GM12878 (cell line): ENCODE measurements around the gene RADIL. TPM values are rescaled to one million over a fixed set of nuclear protein-coding genes. Genes with fewer than 3 reads are reported as not detected.

Experiments used
- ATAC-seq: fragments of 200-7000 bp; cut with Tn5 transposase; 3 replicates; pipeline ENCODE4 v1.9.1; 2020; ENCODE audit warnings: mild to moderate bottlenecking, moderate library complexity
- BruUV-seq: library from RNA; stranded (reverse); fragments of 400-500 nt; replicated peaks from 2 replicates; lab custom pipeline; 2021; lab: Mats Ljungman, UMichigan
- CTCF ChIA-PET: fragments of 300-600 bp; sonication (Branson Sonifier 250); formaldehyde crosslinking; extraction: SDS; loops from one replicate; lab custom pipeline; 2021; ENCODE audit warnings: inconsistent platforms; lab: Yijun Ruan, JAX
- POLR2A ChIA-PET: fragments of 350-600 bp; formaldehyde crosslinking; extraction: SDS; loops from one replicate; lab custom pipeline; 2021; ENCODE audit warnings: inconsistent platforms; lab: Charles Lee
- RAD21 ChIA-PET: fragments of 300-600 bp; sonication (Branson Sonifier 250); formaldehyde crosslinking; loops from one replicate; lab custom pipeline; 2023; ENCODE audit warnings: antibody characterized with exemption; ENCODE audit not compliant: unreplicated experiment; lab: Charles Lee
- SMC1A ChIA-PET: fragments of 300-600 bp; sonication (Branson Sonifier 250); formaldehyde crosslinking; loops from one replicate; lab custom pipeline; 2023; ENCODE audit not compliant: unreplicated experiment, uncharacterized antibody; lab: Charles Lee
- DNase-seq: peaks from one replicate; pipeline ENCODE4 v3.0.0-alpha.2; 2011; ENCODE audit warnings: low read depth, low spot score
- FAIRE-seq: peaks from 3 replicates; lab custom pipeline; 2011; peaks lifted over from hg19 to GRCh38; lab: Jason Lieb, UNC
- H2AFZ ChIP-seq: 2 replicates; pipeline ENCODE4 v1.6.0; 2011; ENCODE audit warnings: low read depth, low read length, control low read depth; ENCODE audit not compliant: control insufficient read depth
- H3K27ac ChIP-seq: 2 replicates; pipeline ENCODE4 v1.5.1; 2011; ENCODE audit warnings: control low read depth; ENCODE audit not compliant: control insufficient read depth, insufficient read depth
- H3K27me3 ChIP-seq, 2 experiments: replicated peaks in 1 of 2; 2 replicates each; pipeline versions ENCODE4 v1.6.0 to v1.6.1; 2011; ENCODE audit warnings: low read length in 1 of 2; ENCODE audit not compliant: control insufficient read depth in 2 of 2, insufficient read depth in 2 of 2
- H3K36me3 ChIP-seq, 2 experiments: 2 replicates each; pipeline ENCODE4 v1.5.1; 2011; ENCODE audit warnings: low read length in 1 of 2; ENCODE audit not compliant: control insufficient read depth in 2 of 2, insufficient read depth in 2 of 2
- H3K4me1 ChIP-seq: 2 replicates; pipeline ENCODE4 v1.6.1; 2011; ENCODE audit warnings: mild to moderate bottlenecking, low read length, moderate library complexity, mixed read lengths; ENCODE audit not compliant: control insufficient read depth, insufficient read depth
- H3K4me2 ChIP-seq: 2 replicates; pipeline ENCODE4 v1.6.0; 2011; ENCODE audit warnings: control low read depth; ENCODE audit not compliant: control insufficient read depth, insufficient read depth
- H3K4me3 ChIP-seq: fragments of 200-600 bp; sonication (generic); 2 replicates; pipeline ENCODE4 v1.5.1; 2016
- H3K79me2 ChIP-seq: 2 replicates; pipeline ENCODE4 v1.6.0; 2011; ENCODE audit warnings: low read length; ENCODE audit not compliant: control insufficient read depth, insufficient read depth
- H3K9ac ChIP-seq: 2 replicates; pipeline ENCODE4 v1.8.0; 2011; ENCODE audit warnings: low read length, control low read depth, mixed read lengths; ENCODE audit not compliant: control insufficient read depth, insufficient read depth
- H3K9me3 ChIP-seq: replicated peaks from 3 replicates; pipeline ENCODE4 v1.5.1; 2011; ENCODE audit warnings: mild to moderate bottlenecking, low read length; ENCODE audit not compliant: control insufficient read depth, insufficient read depth
- H4K20me1 ChIP-seq: 2 replicates; pipeline ENCODE4 v1.6.0; 2011; ENCODE audit not compliant: control insufficient read depth, insufficient read depth
- WGBS: methylation state at CpG from one replicate; pipeline ENCODE4 v1.1.6; 2016; ENCODE audit warnings: low lambda C conversion rate; ENCODE audit not compliant: insufficient replicate concordance, insufficient coverage; ENCODE audit errors: missing lambda C conversion rate; 5-methylcytosine and 5-hydroxymethylcytosine counted together
- in situ Hi-C: fragments of 300-500 bp; cut with MboI; formaldehyde crosslinking; loops from 9 replicates; pipeline ENCODE4 v1.14.3; 2018; ENCODE audit warnings: mixed read lengths
- intact Hi-C: fragments of 100-400 bp; cut with micrococcal nuclease; formaldehyde crosslinking; loops from one replicate; pipeline ENCODE4 v1.14.2; 2022; ENCODE audit not compliant: unreplicated experiment
- polyA plus RNA-seq, 11 experiments: library from polyadenylated mRNA; depleted of rRNA in 4 of 11; unstranded in 6 of 11; stranded (reverse) in 5 of 11; fragments of >200 nt; fragmentation: Nextera tagmentation in 4 of 11; fragmentation: Illumina TruSeq in 1 of 11; extraction: Ambion mirVana in 4 of 11; extraction: Trizol in 1 of 11; gene quantifications; 1 replicate in 1 of 11; 2 replicates in 10 of 11; pipeline versions ENCODE4 v1.2.1 to v1.2.3, GENCODE V29; 2011 to 2016; ENCODE audit warnings: inconsistent platforms in 2 of 11, missing spikeins in 2 of 11, low read depth in 1 of 11
- total RNA-seq, 4 experiments: library from RNA; depleted of rRNA in 3 of 4; stranded (reverse); fragments of >200 nt in 3 of 4; fragmentation: Illumina TruSeq in 1 of 4; extraction: Trizol in 1 of 4; gene quantifications; 2 replicates each; pipeline versions ENCODE4 v1.2.1 to v1.2.3, GENCODE V29; 2013 to 2021
- TF ChIP-seq, protein P1 (sequence below): fragments of 450-650 bp; IDR thresholded peaks from 2 replicates; pipeline ENCODE4 v1.6.1; 2017; ENCODE audit warnings: borderline replicate concordance
- TF ChIP-seq, protein P2 (sequence below), 3 experiments: IDR thresholded peaks in 2 of 3; conservative IDR thresholded peaks in 1 of 3; 2 replicates each; pipeline ENCODE4 v1.5.1; 2011; ENCODE audit warnings: low read depth in 3 of 3, low read length in 3 of 3, mild to moderate bottlenecking in 3 of 3, control low read depth in 2 of 3, moderate library complexity in 2 of 3, inconsistent platforms in 1 of 3, mixed read lengths in 1 of 3; ENCODE audit not compliant: control insufficient read depth in 2 of 3, insufficient read depth in 1 of 3; ENCODE audit errors: extremely low read depth in 1 of 3

RADIL gene
- total and polyA plus RNA-seq, 10 of the 15 experiments (the other 5 are each of a cell fraction or from before 2014, with no cell fraction given), result 0.05 to 0.06 TPM; not detected in 8

DNA sequence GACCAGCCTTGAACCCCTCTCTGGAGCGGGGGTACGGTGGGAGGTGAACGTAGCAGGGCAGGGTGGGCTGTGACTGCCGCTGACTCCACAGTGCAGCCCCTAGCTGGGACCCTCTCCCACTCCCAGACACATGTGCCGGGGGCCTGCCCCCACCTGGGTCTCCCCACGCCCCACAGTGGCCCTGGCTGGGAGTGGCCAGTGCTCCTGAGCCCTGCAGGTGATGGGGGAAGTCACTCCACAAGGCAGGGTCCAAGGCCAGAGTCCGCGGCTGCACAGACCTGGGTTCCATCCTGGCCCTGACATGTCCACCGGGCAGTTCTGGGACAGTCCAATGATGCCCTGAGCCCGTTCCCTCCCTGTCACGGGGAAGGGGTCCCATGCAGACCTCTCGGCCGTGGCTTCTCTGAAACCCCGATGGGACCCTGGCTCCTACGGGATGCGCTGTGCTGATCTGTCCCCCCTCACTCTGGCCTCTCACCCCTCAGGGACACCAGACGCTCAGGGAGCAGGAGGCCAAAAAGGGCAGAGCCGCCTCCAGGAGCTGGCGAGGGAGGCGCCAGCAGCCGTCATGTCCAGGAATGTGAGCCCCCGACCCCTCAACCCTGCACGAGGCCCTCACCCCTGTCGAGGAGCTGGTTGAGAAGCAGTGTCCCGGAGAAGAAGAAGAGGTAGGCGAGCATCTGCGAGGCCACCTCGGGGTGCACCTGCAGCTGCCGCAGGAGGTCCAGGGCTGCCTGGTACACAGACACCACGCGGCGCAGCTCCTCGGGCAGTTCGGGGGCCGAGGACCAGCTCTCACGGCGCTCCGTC is 67.7 kb downstream of the RADIL start:
- TF ChIP-seq, protein P1, sequence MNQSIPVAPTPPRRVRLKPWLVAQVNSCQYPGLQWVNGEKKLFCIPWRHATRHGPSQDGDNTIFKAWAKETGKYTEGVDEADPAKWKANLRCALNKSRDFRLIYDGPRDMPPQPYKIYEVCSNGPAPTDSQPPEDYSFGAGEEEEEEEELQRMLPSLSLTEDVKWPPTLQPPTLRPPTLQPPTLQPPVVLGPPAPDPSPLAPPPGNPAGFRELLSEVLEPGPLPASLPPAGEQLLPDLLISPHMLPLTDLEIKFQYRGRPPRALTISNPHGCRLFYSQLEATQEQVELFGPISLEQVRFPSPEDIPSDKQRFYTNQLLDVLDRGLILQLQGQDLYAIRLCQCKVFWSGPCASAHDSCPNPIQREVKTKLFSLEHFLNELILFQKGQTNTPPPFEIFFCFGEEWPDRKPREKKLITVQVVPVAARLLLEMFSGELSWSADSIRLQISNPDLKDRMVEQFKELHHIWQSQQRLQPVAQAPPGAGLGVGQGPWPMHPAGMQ, result no peak
- TF ChIP-seq, protein P2, sequence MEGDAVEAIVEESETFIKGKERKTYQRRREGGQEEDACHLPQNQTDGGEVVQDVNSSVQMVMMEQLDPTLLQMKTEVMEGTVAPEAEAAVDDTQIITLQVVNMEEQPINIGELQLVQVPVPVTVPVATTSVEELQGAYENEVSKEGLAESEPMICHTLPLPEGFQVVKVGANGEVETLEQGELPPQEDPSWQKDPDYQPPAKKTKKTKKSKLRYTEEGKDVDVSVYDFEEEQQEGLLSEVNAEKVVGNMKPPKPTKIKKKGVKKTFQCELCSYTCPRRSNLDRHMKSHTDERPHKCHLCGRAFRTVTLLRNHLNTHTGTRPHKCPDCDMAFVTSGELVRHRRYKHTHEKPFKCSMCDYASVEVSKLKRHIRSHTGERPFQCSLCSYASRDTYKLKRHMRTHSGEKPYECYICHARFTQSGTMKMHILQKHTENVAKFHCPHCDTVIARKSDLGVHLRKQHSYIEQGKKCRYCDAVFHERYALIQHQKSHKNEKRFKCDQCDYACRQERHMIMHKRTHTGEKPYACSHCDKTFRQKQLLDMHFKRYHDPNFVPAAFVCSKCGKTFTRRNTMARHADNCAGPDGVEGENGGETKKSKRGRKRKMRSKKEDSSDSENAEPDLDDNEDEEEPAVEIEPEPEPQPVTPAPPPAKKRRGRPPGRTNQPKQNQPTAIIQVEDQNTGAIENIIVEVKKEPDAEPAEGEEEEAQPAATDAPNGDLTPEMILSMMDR (IDR thresholded peaks at IDR 0.05 in 2 of 3, conservative IDR thresholded peaks at IDR 0.05 in 1 of 3; ENCODE audit: control insufficient read depth in 2 of 3, extremely low read depth in 1 of 3, insufficient read depth in 1 of 3, low read depth in 3 of 3, low read length in 3 of 3), result 0 out of 6 replicates have a peak, but pooled peaks of 1 of the 3 experiments have one; percentile 8
- TF ChIP-seq, all 136 proteins: peak for 1
- SMC1A ChIA-PET, result no interaction called here
- DNase-seq (no peak), ATAC-seq (no peak), FAIRE-seq (no peak)
- H3K27ac ChIP-seq, result no peak overlapping the region
- H3K36me3 ChIP-seq, result no peaks in the 10 kb centered on the region
- H3K4me1 ChIP-seq, result no peaks in the 10 kb centered on the region
- CTCF ChIA-PET, result no interaction called here
- POLR2A ChIA-PET, result no interaction called here
- BruUV-seq, result no TSS peak
- RAD21 ChIA-PET, result no interaction called here
- H3K27me3 ChIP-seq, result no peaks in the 10 kb centered on the region
- H4K20me1 ChIP-seq, result no peaks in the 10 kb centered on the region
- 55% methylated on average over 31 of the region's 38 CpGs for WGBS
- H3K4me3 ChIP-seq, result no peak overlapping the region
- no peaks in the 10 kb centered on the region for H3K79me2 ChIP-seq
- intact Hi-C loops, result no loop called here
- H3K9ac ChIP-seq, result no peak overlapping the region
- in situ Hi-C loops, result no loop called here
- H3K9me3 ChIP-seq, result no peaks in the 10 kb centered on the region; the same call in 2 of the 3 replicates
- H3K4me2 ChIP-seq, result no peak overlapping the region
- H2AFZ ChIP-seq, result no peak overlapping the region
